Inferior parietal cortex (tissue), 1 donor: Measurements from ENCODE around the gene EML2.
"Not testable (repeated sequence)": the region's sequence is repeated elsewhere in the genome, so short reads cannot be mapped to it uniquely, and the experiment has no call there.

Experiments
- DNase-seq: peaks from one replicate; pipeline ENCODE4 v3.0.0-alpha.2; 2016; ENCODE audit errors: extremely low spot score

Gene EML2, protein sequence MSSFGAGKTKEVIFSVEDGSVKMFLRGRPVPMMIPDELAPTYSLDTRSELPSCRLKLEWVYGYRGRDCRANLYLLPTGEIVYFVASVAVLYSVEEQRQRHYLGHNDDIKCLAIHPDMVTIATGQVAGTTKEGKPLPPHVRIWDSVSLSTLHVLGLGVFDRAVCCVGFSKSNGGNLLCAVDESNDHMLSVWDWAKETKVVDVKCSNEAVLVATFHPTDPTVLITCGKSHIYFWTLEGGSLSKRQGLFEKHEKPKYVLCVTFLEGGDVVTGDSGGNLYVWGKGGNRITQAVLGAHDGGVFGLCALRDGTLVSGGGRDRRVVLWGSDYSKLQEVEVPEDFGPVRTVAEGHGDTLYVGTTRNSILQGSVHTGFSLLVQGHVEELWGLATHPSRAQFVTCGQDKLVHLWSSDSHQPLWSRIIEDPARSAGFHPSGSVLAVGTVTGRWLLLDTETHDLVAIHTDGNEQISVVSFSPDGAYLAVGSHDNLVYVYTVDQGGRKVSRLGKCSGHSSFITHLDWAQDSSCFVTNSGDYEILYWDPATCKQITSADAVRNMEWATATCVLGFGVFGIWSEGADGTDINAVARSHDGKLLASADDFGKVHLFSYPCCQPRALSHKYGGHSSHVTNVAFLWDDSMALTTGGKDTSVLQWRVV

DNA sequence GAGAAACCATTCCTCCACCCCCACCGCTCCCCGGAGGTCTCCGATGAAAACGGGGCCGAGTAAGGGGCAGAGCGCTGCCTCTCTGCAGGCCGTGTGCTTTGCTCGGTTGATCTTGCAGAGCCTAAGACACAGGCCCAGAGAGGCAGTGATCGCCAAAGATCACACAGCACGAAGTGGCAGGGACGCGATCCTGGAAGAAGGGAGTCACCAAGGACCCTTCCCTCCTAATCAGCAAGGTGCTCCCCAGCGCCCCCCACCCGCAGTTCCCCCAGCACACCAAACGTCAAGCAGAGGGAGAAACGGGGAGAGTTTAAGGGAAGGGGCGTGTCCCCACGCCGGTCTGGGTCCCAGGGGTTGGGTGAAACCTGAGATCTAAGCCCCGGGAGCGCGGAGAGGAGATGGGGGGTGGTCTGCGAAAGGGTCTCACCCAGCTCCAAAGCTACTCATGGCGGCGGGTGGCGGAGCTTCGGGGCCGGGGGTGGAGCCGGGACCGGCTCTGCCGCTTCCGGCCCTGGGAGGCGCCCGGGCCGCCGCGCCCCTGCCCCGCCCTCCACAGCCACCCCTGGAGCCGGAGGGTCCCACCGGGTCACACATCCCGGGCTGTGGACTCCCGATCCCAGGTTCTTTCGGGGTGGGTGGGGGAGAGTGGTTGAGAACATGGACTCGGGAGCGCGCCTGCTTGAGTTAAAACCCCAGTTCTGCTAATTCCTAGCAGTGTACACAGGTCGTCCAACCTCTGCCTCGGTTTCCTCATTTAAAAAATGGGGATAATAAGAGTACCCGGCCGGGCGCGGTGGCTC is at the start of gene EML2:
TSS of gene EML2 (minus strand) at position 468 of the 800 bp plus-strand sequence. CDS start at position 447, 21 bp downstream.
- no peak for DNase-seq

DNA sequence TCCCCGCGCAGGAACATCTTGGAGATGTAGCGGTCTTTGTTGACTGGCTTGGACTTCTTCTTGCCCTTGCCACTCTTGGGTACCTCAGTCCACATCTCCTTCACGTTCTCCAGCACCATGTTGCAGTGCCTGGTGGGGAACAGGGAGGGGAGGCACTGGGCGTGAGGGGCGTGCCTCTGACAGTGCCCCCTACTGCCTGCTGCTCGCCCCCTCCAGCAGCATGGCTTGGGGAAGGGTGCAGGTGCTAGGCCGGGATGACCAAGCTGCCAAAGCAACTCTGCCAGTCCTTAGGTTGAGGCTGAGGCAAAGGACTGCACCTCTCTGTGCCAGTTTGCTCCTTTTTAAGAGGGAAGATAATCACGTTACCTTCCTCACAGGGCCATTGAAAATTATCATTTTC is 48.4 kb upstream of the EML2 start:
- DNase-seq = no peak

DNA sequence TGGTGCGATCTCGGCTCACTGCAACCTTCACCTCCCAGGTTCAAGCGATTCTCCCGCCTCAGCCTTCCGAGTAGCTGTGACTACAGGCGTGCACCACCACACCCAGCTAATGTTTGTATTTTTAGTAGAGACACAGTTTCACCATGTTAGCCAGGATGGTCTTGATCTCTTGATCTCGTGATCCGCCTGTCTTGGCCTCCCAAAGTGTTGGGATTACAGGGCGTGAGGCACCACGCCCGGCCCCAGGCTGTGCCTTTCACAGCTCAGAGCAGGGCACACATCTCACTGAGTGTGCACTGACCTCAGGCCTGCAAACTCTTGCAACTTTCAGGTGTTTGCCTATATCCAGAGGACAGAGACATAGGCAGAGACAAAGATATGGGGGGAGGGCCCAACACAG is 45.8 kb upstream of the EML2 start:
- not testable (repeated sequence) for DNase-seq

DNA sequence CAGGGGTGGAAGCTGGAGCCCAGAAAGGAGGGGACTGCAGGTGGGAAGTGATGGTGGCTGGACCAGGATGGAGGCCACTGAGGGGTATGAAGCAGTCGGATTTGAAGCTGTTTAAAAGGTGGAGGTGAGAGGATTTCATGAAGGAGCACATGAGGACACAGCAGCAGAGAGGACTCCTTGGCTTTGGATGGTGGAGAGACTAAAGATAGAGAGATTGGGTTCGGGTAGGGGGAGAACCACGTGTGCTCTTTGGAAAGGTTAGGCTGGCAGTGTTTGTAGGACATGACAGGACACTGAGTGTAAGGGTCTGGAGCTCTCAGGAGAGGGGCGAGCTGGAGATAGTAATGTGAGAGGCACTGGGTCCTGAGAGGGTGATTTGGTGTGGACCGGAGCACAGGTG is 43.7 kb upstream of the EML2 start:
- no peak for DNase-seq

DNA sequence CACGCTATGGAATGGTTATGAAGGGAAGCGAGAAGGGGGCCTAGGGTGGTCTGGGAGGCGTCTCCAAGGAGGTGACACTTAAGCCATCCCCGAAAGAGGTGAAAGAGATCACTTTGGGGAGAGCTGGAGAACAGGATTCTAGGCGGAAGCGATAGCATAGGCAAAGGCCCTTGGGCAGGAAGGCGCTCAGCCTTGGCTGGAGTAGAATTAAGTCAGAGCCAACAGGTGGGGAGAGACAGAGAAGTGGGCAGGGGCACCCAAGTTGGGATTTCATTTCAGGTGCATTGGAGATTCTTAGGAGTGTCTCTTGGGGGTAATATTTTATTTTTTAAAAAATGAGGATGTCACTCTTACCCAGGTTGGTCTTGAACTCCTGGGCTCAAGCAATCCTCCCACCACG is 42.9 kb upstream of the EML2 start:
- DNase-seq = no peak

DNA sequence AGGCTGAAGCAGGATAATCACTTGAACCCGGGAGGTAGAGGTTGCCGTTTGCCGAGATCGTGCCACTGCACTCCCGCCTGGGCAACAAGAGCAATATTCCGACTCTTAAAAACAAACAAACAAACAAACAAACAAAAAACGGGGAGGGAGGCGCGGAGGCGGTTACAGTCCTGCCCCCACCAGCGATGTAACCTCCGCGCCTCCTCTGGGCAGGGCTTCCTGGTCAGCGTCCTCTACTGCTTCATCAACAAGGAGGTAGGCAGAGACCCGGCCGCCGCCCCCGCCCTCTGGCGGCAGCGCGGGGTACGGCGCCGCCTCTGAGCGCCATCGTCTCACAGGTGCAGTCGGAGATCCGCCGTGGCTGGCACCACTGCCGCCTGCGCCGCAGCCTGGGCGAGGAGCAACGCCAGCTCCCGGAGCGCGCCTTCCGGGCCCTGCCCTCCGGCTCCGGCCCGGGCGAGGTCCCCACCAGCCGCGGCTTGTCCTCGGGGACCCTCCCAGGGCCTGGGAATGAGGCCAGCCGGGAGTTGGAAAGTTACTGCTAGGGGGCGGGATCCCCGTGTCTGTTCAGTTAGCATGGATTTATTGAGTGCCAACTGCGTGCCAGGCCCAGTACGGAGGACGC is 42.3 kb upstream of the EML2 start:
- DNase-seq = peak; percentile 80

DNA sequence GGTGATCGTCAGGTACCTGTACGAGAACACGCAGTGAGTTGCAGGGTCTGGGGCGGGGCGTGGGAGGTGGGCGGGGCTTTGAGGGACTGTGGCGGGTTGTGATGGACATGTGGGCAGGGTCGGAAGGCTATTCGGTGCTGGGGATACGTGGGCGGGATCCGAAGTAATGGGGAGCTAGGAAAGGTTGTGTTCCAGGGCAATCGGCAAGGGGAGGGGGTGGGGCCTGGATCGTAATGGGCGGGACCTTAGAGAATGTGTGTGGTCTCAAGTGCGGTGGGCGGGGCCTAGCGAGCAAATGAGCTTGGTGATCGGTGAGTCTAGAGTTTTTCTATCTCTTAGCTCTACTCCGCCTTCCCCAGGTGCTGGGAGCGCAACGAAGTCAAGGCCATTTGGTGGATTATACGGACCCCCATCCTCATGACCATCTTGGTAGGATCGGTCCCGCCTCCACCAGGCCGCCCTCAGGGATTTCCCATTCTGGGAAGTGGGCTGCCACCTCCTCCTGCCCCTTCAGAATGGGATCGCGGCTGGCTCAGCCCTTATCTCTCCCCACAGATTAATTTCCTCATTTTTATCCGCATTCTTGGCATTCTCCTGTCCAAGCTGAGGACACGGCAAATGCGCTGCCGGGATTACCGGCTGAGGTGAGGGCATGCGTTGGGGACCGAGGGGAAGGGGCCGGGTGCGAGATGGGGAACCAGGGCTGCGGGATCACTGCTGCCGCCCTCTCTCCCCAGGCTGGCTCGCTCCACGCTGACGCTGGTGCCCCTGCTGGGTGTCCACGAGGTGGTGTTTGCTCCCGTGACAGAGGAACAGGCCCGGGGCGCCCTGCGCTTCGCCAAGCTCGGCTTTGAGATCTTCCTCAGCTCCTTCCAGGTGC is 38.4 kb upstream of the EML2 start:
- DNase-seq = peak; percentile 16

DNA sequence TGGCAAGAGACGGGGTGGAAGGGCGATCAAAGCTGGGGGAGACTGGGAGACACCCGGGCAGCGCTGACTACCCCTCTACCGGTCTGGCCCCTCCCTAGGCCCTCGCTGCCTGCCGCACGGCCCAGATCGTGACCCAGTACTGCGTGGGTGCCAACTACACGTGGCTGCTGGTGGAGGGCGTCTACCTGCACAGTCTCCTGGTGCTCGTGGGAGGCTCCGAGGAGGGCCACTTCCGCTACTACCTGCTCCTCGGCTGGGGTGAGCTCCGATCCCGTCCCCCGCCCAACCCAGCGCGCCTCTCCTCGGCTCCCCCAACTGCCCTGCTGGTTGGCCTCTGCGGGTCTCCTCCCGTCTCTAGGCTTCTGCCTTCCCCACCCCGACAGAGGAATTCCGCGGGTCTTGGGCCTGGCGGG is 37.7 kb upstream of the EML2 start:
- DNase-seq = no peak

DNA sequence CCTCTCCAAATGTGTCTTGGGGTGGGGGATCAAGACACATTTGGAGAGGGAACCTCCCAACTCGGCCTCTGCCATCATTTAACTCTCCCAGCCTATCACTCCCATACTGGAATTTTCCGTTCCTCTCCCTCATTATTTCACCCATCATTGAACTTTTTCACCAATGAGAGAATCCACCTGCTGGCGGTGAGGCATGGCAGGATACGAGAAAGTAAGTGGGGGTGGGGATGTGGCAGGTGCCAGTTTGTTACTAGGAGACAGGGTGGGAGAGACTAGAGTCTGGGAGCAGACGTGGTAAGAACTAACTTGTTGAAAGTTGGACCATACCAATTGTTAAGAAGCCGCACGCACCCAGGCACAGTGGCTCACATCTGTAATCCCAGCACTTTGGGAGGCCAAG is 35.7 kb upstream of the EML2 start:
- DNase-seq = no peak

DNA sequence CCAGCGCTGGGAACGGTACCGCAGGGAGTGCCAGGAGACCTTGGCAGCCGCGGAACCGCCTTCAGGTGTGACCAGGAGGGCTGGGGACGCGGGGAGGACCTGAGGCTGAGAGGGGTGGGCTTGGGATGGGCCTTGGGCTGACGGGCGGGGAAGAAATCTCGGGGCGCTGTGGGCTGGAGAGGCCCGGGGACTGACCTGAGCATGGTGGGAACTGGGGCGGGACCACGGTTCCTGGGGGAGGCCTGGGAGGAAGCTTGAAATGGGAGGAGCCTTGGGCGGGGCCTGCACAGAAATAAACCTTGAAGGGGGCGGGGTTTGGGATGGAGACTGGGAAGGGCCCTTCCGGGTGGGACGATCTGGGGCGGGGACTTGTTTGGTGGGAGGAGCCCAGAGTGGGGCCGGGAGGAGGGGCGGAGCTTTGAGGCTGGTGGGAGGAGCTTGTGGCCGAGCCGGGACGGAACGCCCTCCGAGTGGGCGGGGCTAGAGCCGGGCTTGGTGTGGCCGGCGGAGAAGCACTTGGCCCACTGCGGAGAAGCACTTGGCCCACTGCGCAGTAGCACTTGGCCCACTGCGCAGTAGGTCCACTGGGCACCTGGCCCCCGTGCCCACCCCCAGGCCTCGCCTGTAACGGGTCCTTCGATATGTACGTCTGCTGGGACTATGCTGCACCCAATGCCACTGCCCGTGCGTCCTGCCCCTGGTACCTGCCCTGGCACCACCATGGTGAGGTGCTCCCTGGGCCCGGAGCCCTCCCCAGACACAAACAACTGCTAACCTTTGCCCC is 31.7 kb upstream of the EML2 start:
- DNase-seq = peak; percentile 39

DNA sequence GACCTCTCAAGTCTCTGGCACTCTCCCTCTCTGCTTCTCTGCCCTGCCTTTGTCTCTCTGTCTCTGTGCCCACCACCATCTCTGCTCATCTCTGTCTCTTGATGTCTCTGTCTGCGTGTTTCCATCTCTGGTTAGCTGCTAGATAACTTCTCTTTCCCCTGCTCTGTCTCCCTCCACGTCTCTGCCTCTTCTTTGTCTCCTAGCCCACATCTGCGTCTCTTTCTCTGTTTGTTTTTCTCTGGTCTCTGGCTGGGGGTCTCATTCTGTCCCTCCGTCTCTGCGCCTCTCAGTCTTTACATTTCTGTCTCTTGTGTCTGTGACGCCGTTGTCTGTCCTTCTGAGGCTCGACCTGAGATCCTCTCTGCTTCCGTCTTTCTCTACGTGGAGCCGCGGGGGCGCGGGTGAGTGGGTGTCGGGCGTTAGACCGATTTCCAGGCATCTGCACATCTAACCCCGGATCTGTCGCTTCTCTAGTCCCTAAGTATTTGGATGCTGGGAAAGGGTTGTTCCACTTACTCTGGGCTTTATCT is 29.2 kb upstream of the EML2 start:
- DNase-seq = no peak

DNA sequence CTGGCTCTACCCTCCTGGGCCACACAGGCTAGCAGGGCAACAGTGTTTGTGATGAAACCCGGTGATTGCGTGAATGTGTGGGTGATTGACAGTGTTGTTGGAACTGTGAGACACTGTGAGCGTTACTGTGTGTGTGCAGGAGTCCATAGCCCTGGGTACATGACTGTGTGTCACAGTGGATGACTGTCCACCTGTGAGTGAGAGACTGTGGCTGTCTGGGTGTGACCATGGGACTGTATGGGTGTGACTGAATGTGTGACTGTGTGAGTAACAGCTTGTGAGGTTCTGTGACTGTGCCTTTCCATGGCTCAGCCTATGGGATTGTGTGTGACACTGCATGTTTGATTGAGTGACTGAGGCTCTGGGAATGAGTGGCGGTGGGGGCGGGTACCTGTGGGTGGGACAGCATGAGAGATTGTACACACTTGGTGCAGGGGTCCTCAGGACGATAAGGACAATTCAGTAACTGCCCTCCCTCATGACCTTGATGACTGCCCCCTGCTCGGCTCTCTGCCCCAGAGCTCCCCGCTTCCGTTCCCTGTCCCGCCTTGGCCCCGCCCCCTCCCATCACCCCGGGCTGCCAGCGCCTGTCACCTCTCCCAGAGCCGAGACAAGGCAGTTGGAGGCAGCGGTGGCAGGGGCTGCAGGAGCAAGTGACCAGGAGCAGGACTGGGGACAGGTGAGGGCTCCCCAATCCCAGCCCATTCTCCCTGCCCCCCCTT is 28.6 kb upstream of the EML2 start, which contains the start of gene GIPR:
TSS of gene GIPR (plus strand) at position 602 of the 722 bp plus-strand sequence. CDS start 1,300 bp downstream, outside the sequence.
- no peak for DNase-seq

DNA sequence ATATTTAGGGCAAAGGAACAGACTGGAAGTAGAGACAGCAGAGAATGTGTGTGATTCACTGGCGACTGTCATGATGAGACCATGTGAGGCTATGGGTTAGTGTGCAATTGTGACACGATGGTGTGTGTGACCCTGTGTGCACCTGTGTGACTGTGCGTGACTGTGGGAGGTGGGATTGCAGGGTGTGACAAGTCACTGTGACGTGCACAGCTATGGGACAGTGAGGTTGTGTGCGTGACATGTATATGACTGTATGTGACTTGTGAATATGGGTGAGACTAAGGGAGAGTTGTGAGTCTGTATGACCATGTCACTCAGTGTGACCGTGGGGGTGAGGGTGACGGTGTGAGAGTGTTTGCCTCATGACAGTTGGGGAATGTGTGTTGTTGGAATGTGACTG is 25.4 kb upstream of the EML2 start:
- DNase-seq = no peak

DNA sequence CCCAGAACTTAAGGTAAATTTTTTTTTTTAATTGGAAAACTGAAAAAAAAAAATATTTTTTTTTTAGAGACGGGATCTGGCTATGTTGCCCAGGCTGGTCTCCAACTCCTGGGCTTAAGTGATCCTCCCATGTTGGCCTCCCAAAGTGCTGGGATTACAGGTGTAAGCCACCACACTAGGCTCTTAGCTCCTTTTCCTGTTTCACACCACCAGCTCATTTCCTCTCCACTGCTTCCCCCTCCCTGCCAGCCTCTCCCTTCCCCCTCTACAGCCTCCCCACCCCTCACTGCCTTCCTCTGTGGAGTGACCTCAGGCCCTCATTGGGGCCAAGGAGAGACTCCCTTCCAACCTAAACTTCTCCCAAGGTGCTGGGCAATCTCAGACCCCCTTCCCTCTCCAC is 24.6 kb upstream of the EML2 start:
- DNase-seq = no peak

DNA sequence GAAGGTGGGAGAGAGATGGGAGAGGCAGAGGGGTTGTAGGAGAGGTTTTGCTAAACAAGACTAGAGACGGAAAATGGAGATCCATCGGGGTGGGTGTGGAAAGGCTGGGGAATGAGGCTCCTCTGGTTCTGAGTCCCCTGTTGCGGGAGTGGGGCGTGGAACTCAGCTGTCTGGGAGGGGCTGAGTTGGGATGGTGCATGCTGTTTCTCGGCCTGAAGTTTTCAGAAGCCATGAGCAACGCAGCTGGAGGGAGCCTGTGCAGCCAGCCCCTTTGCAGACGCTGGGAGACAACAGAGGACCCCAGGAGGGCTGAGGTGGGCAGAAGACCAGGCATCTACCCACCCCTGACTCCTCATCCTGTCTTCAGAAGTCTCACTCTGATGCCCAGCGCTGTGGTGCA is 21.4 kb upstream of the EML2 start:
- no peak for DNase-seq

DNA sequence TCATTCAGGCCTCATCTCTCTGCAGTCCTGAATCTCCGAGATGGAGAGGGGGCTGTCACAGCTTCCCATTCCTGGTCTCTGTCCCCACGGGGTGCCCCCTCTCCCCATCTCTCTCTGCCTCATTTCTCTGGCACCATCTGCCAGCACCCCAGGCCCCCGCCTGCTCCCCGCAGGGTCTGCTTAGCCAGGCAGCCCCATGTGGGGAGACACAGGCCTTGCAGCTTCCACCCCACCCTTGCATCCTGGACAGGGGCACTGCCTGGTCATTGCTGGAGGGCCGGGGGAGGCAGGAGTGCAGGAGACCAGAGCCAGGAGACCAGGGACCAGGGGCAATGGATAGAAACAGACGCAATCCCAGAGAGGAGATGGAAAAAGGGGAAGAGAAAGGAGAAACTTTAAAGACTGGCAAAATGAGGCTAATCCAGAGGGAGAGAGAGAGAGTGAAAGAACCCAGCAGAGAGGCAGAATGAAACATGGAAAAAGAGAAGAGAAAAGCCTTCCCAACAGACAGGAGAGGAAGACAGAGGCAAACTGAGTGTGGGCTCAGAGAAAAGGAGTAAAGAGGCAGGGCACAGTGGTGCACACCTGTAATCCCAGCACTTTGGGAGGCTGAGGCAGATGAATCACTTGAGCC is 20.0 kb upstream of the EML2 start:
- no peak for DNase-seq

DNA sequence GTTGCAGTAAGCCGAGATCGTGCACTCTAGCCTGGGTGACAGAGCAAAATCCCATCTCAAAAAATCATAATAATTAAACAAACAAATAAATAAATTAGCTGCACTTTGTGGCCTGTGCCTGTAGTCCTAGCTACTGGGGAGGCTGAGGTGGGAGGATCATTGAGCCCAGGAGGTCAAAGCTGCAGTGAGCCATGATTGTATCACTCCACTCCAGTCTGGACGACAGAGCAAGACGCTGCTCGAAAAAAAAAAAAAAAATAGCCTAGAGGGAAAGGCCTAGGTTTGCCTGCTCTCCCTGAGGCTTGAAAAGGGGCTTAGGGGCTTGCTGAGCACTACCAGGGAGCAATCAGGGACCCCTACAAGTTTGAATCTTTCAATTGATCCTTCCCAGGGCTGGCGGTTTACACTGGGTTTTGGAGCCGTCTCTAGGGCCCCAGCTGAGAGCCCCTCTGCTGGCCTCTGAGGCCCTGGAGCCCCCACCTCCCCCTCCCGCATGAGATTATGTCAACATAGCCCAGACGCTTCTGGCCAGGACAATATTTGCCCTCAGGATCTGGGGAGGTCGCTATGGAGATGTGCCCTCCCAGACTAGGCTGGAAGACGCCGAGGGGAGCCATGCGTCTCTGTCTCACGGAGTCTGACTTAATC is 18.4 kb upstream of the EML2 start:
- DNase-seq = no peak

DNA sequence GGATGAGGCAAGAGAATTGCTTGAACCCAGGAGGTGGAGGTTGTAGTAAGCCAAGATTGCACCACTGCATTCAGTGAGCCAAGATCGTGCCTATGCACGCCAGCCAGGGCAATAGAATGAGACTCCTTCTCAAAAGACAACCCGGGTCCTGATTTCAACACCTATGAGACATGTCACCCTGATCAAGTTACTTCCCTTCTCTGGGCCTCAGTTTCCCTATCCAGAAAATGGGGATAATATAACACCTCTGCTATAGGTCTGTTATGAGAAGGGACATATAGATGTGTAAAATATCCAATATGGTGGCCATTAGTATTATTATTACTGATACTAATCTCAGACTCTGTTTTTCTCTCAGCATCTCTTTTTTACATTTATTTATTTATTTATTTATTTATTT is 15.9 kb upstream of the EML2 start:
- no peak for DNase-seq
